ENCODE results near the gene KIF2C. TPM values are rescaled to one million over a fixed set of nuclear protein-coding genes. Genes with fewer than 3 reads are reported as not detected.
A peak's percentile ranks its signal among the peaks of the same experiment; 100 is the strongest.
"Not testable (repeated sequence)": the region's sequence is repeated elsewhere in the genome, so short reads cannot be mapped to it uniquely, and the experiment has no call there.

KIF2C gene
- total RNA-seq, result under 1 TPM; 0.43 to 0.93 TPM
- long read RNA-seq, donor 1, result 0 reads
- long read RNA-seq, donor 2, result 0 reads

- intact Hi-C loops (cut with DNase I), result no loop called here
Measured at GRCh38 chr1:44739307-44740178, at the start of gene KIF2C. Gene KIF2C, plus strand, starts transcription at chr1:44739837. Its CDS starts 96 bp downstream, at chr1:44739933.

DNA sequence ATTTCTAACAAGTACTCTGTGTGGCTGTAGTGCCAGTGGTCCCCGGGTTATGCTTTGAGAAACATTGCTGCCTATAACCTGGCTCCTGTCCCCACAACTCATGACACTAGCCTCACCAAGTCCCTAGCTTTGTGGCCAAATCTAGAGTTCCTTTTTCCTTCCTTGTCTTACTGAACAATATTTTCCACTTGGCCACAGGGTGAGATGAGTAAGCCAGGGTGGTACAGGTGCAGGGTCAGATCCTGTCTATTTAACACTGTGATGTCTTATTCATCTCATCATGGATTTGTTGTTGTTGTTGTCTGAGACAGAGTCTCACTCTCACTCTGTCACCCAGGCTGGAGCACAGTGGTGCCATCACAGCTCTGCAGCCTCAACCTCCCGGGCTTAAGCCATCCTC, 46.5 kb upstream of the KIF2C start:
- intact Hi-C loops (cut with DNase I), result no loop called here

More at GRCh38 chr1:44739307-44740178, at the start of gene KIF2C:
- DNase-seq (ENCODE audit: low spot score), result peak; percentile 99

DNA sequence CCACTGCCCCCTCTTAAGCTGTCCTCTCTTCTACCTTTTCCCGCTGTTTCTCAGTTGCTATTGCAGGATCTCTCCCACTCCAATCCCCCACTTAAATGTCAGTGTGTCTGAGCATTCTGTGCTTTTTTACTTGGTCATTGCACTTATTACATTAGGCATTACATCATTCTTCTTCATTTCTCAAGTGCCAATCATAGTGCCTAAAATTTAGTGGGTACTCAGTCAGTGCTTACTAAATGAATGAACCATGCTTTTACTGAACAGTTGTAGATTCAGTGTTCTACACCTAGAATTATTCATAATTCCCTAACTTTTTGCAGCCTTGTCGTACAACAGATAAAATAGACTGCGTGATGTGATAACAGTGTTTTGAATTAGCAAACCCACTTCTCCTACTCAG, 45.7 kb upstream of the KIF2C start:
- DNase-seq (ENCODE audit: low spot score), result no peak
- intact Hi-C loops (cut with DNase I), result no loop called here

More for the DNA sequence above, 46.5 kb upstream of the KIF2C start:
- DNase-seq (ENCODE audit: low spot score), result no peak

- no peak for DNase-seq (ENCODE audit: low spot score)
- intact Hi-C loops (cut with DNase I), result no loop called here
Measured at GRCh38 chr1:44694863-44695478, 44.7 kb upstream of the KIF2C start.

GRCh38 chr1:44695671-44696070, 44.0 kb upstream of the KIF2C start:
- intact Hi-C loops (cut with DNase I), result no loop called here
- no peak for DNase-seq (ENCODE audit: low spot score)

- DNase-seq (ENCODE audit: low spot score), result no peak
- intact Hi-C loops (cut with DNase I), result no loop called here
Measured at GRCh38 chr1:44696101-44696500, 43.5 kb upstream of the KIF2C start.

DNA sequence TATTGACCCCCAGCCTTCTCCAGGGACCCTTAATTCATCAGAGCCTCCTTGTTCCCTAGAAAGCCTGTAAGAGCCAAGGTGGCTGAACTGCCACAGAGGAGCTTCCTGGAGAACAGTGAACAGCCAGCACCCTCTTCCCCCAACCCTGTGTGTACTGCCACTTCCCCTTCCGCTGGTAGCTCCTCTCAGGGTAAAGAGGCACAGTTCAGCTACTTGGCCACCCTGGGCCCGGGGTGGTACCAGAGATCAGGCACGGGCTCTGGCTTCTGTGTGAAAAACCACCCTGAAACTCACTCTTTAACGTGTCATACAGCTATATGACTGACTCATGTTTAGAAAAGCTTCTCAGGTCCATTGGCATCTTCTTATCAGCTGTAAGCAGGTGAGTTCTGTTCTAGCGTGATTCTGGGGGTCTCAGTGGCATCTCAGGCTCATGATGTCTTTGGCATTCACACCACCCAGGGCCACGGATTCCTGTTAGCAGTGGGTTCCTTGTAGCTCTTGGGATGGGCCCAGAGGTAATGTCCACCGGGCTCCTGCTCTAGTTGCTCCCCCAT, 42.8 kb upstream of the KIF2C start:
- DNase-seq (ENCODE audit: low spot score), result no peak
- intact Hi-C loops (cut with DNase I), result no loop called here

DNA sequence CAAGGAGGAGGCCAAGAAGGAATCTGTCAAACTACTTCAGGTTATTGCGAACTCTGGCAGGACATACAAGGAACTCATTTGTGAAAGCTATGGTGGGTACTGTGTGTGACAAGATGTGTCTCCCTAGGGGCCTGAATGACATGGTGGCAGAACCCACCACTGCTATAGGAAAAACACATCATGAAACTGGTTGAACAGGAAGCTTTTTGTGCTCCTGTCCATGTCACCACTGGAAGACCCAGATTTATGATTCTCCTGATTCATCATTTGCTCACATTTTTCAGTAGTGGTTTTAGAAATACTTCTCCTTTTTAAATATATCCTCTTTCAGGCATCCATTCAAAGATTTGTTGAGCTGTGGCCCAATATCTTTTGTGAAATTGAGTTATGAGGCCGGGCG, 41.5 kb upstream of the KIF2C start:
- intact Hi-C loops (cut with DNase I), result no loop called here
- no peak for DNase-seq (ENCODE audit: low spot score)

GRCh38 chr1:44699375-44699774, 40.3 kb upstream of the KIF2C start:
- DNase-seq (ENCODE audit: low spot score); intact Hi-C loops (cut with DNase I): not testable (repeated sequence)

DNA sequence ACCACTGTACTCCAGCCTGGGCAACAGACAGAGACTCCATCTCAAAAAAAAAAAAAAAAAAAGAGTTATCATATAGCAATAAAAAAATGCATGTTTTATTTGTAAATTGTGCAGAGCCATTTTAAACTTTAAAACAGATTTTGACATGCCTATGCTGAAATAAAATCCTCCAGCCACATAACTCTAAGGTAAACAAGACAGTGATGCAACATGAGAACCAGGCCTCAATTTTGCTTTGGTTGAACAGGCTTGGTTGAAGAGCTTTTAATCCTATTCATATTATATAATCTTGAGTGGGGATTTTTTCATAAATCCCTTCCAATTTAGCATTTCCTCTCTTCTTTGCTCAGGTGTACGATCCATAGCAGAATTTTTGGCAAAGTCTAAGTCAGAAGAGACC, 39.1 kb upstream of the KIF2C start:
- intact Hi-C loops (cut with DNase I), result no loop called here

GRCh38 chr1:44701141-44701573, 38.5 kb upstream of the KIF2C start:
- intact Hi-C loops (cut with DNase I), result no loop called here
- no peak for DNase-seq (ENCODE audit: low spot score)

More for the DNA sequence above, 39.1 kb upstream of the KIF2C start:
- DNase-seq (ENCODE audit: low spot score), result no peak

GRCh38 chr1:44705470-44705869, 34.2 kb upstream of the KIF2C start:
- intact Hi-C loops (cut with DNase I), result no loop called here
- no peak for DNase-seq (ENCODE audit: low spot score)

DNA sequence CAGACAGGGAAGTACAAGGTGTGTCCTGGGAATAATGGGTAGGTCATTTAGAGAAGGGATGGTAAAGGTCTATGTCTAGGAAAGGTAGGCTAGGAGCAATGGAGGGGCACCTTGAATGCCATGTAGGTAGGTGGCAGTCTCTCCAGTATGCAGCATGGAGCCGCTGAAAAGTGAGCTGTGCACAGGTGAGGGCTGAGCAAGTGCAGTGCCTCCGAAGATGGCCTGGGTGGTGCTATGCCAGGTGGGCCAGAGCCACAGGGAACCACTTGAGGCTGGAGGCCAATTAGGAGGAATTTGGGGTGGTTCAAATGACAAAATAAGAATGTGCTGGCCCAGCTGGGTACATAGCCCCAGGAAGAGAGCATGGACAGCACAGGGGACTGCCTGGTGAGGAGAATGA, 33.7 kb upstream of the KIF2C start:
- DNase-seq (ENCODE audit: low spot score), result no peak
- intact Hi-C loops (cut with DNase I), result no loop called here

- intact Hi-C loops (cut with DNase I), result no loop called here
- DNase-seq (ENCODE audit: low spot score), result no peak
Measured at GRCh38 chr1:44707112-44707881, 32.3 kb upstream of the KIF2C start.

GRCh38 chr1:44707959-44708831, 31.4 kb upstream of the KIF2C start:
- no peak for DNase-seq (ENCODE audit: low spot score)

GRCh38 chr1:44713321-44713781, 26.3 kb upstream of the KIF2C start:
- DNase-seq (ENCODE audit: low spot score), result no peak
- intact Hi-C loops (cut with DNase I), result no loop called here

More at GRCh38 chr1:44707959-44708831, 31.4 kb upstream of the KIF2C start:
- intact Hi-C loops (cut with DNase I), result no loop called here

DNA sequence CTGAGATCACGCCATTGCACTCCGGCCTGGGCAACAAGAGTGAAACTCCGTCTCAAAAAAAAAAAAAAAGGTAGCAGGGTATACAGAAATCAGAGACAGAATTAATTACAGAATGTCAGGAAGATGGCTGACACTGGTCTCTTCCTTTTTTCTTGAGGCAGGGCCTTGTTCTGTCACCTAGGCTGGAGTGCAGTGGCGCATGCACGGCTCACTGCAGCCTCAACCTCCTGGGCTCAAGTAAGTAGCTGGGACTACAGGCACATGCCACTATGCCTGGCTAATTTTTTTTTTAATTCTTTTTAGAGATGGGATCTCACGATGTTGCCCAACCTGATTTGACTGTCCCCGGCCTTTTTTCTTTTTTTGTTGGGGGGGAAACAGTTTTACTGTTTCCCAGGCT, 25.1 kb upstream of the KIF2C start:
- intact Hi-C loops (cut with DNase I), result no loop called here
- no peak for DNase-seq (ENCODE audit: low spot score)

GRCh38 chr1:44714944-44715571, 24.6 kb upstream of the KIF2C start:
- intact Hi-C loops (cut with DNase I), result no loop called here
- peak; percentile 85 for DNase-seq (ENCODE audit: low spot score)
